H1 (cell line): ENCODE measurements around the gene DOCK10. TPM values are rescaled to one million over a fixed set of nuclear protein-coding genes. Genes with fewer than 3 reads are reported as not detected.

Experiments used
- CTCF ChIA-PET: fragments of 300-600 bp; sonication (Branson Sonifier 250); formaldehyde crosslinking; loops from one replicate; lab custom pipeline; 2021; ENCODE audit not compliant: partially characterized antibody; lab: Charles Lee
- POLR2A ChIA-PET: fragments of 300-600 bp; sonication (Branson Sonifier 250); formaldehyde crosslinking; loops from one replicate; lab custom pipeline; 2021; ENCODE audit warnings: inconsistent platforms; ENCODE audit not compliant: partially characterized antibody; lab: Charles Lee
- DNase-seq, 2 experiments: peaks; one replicate each; pipeline versions ENCODE4 v3.0.0 to v3.0.0-alpha.2; 2010 to 2022; ENCODE audit warnings: low spot score in 2 of 2, low read depth in 1 of 2, mixed read lengths in 1 of 2
- FAIRE-seq: peaks from 2 replicates; lab custom pipeline; 2011; peaks lifted over from hg19 to GRCh38; lab: Jason Lieb, UNC
- H2AFZ ChIP-seq: 2 replicates; pipeline ENCODE4 v1.8.1; 2012; ENCODE audit warnings: low read length, inconsistent platforms
- H2AK5ac ChIP-seq: 2 replicates; pipeline ENCODE4 v1.6.1; 2013; ENCODE audit warnings: low read depth, low read length
- H2BK120ac ChIP-seq: replicated peaks from 2 replicates; pipeline ENCODE3; 2013; ENCODE audit warnings: low read depth, low read length, inconsistent platforms
- H2BK12ac ChIP-seq: 2 replicates; pipeline ENCODE4 v1.6.1; 2013; ENCODE audit warnings: low read depth, low read length
- H2BK15ac ChIP-seq: 2 replicates; pipeline ENCODE4 v1.6.1; 2013; ENCODE audit warnings: low read length
- H2BK20ac ChIP-seq: 2 replicates; pipeline ENCODE4 v1.6.1; 2013; ENCODE audit warnings: low read length
- H2BK5ac ChIP-seq: 2 replicates; pipeline ENCODE4 v1.6.1; 2013; ENCODE audit warnings: low read depth, low read length
- H3K14ac ChIP-seq: 2 replicates; pipeline ENCODE4 v1.6.1; 2013; ENCODE audit warnings: inconsistent platforms; ENCODE audit not compliant: insufficient read length
- H3K18ac ChIP-seq: 2 replicates; pipeline ENCODE4 v1.6.1; 2013; ENCODE audit warnings: low read length; ENCODE audit errors: extremely low read depth
- H3K23ac ChIP-seq: 2 replicates; pipeline ENCODE4 v1.6.1; 2013; ENCODE audit warnings: inconsistent platforms; ENCODE audit not compliant: insufficient read length
- H3K23me2 ChIP-seq: 2 replicates; pipeline ENCODE4 v1.6.1; 2013; ENCODE audit warnings: low read depth, low read length
- H3K27ac ChIP-seq: 2 replicates; pipeline ENCODE4 v1.6.1; 2011; ENCODE audit warnings: low read depth, low read length, inconsistent platforms
- H3K27me3 ChIP-seq, 4 experiments: replicated peaks in 1 of 4; 1 replicate in 1 of 4; 2 replicates in 3 of 4; pipeline versions ENCODE4 v1.6.1 to v1.8.1; 2011 to 2013; ENCODE audit warnings: low read length in 3 of 4, mild to moderate bottlenecking in 3 of 4, inconsistent platforms in 2 of 4, mixed read lengths in 2 of 4, moderate library complexity in 1 of 4; ENCODE audit not compliant: control insufficient read depth in 3 of 4, insufficient read depth in 3 of 4; ENCODE audit errors: extremely low read depth in 1 of 4
- H3K36me3 ChIP-seq, 4 experiments: 2 replicates each; pipeline versions ENCODE4 v1.6.1 to v1.8.1; 2011 to 2013; ENCODE audit warnings: mild to moderate bottlenecking in 4 of 4, low read length in 3 of 4, moderate library complexity in 2 of 4, control low read depth in 1 of 4, inconsistent platforms in 1 of 4; ENCODE audit not compliant: insufficient read depth in 4 of 4, control insufficient read depth in 2 of 4
- H3K4ac ChIP-seq: replicated peaks from 2 replicates; pipeline ENCODE3; 2013; ENCODE audit warnings: low read length, low read depth, mixed read lengths, inconsistent platforms; ENCODE audit not compliant: insufficient read length
- H3K4me1 ChIP-seq, 4 experiments: replicated peaks in 1 of 4; 1 replicate in 1 of 4; 2 replicates in 3 of 4; pipeline versions ENCODE4 v1.6.1 to v1.8.1; 2011 to 2013; ENCODE audit warnings: low read length in 3 of 4, inconsistent platforms in 2 of 4, mixed read lengths in 1 of 4; ENCODE audit not compliant: insufficient read depth in 4 of 4, control insufficient read depth in 3 of 4
- H3K4me2 ChIP-seq, 2 experiments: 2 replicates each; pipeline versions ENCODE4 v1.6.1 to v1.8.1; 2011 to 2013; ENCODE audit warnings: low read depth in 2 of 2, low read length in 2 of 2, control low read depth in 1 of 2, inconsistent platforms in 1 of 2, mild to moderate bottlenecking in 1 of 2; ENCODE audit not compliant: insufficient read depth in 1 of 2
- H3K4me3 ChIP-seq, 4 experiments: fragments of 200-600, 300-600 bp in 1 of 4; sonication (generic), shearing (Covaris generic), sonication (Bioruptor Twin) in 1 of 4; 2 replicates each; pipeline versions ENCODE4 v1.5.1 to v1.8.1; 2011 to 2016; ENCODE audit warnings: low read length in 4 of 4, low read depth in 3 of 4, control low read depth in 2 of 4, inconsistent platforms in 2 of 4, mild to moderate bottlenecking in 2 of 4, mixed read lengths in 1 of 4, moderate library complexity in 1 of 4; ENCODE audit not compliant: insufficient read depth in 2 of 4; ENCODE audit errors: extremely low read depth in 1 of 4
- H3K56ac ChIP-seq: replicated peaks from 2 replicates; pipeline ENCODE3; 2013; ENCODE audit warnings: low read depth, mild to moderate bottlenecking, mixed read lengths, low read length, inconsistent platforms; ENCODE audit not compliant: insufficient read length
- H3K79me1 ChIP-seq: 2 replicates; pipeline ENCODE4 v1.6.1; 2013; ENCODE audit warnings: low read depth, low read length, control low read depth
- H3K79me2 ChIP-seq, 2 experiments: 2 replicates each; pipeline versions ENCODE4 v1.6.1 to v1.8.1; 2012 to 2013; ENCODE audit warnings: low read length in 2 of 2, mild to moderate bottlenecking in 2 of 2, inconsistent platforms in 1 of 2; ENCODE audit not compliant: insufficient read depth in 2 of 2, control insufficient read depth in 1 of 2
- H3K9ac ChIP-seq, 4 experiments: replicated peaks in 1 of 4; 1 replicate in 1 of 4; 2 replicates in 3 of 4; pipeline versions ENCODE4 v1.6.1 to v1.8.1; 2011 to 2013; ENCODE audit warnings: low read depth in 3 of 4, low read length in 3 of 4, control low read depth in 2 of 4, mild to moderate bottlenecking in 2 of 4, moderate library complexity in 2 of 4, inconsistent platforms in 1 of 4; ENCODE audit errors: extremely low read depth in 1 of 4
- H3K9me3 ChIP-seq, 2 experiments: 2 replicates each; pipeline versions ENCODE4 v1.6.1 to v1.8.1; 2012 to 2013; ENCODE audit warnings: mild to moderate bottlenecking in 2 of 2, moderate library complexity in 2 of 2, control low read depth in 1 of 2, inconsistent platforms in 1 of 2, low read depth in 1 of 2, low read length in 1 of 2, mixed read lengths in 1 of 2; ENCODE audit not compliant: insufficient read depth in 2 of 2
- H4K20me1 ChIP-seq, 2 experiments: replicated peaks in 1 of 2; 2 replicates each; pipeline versions ENCODE3 to v1.8.1; 2011 to 2013; ENCODE audit warnings: inconsistent platforms in 2 of 2, low read length in 2 of 2, mild to moderate bottlenecking in 1 of 2; ENCODE audit not compliant: insufficient read depth in 2 of 2, control insufficient read depth in 1 of 2
- H4K5ac ChIP-seq: 2 replicates; pipeline ENCODE4 v1.6.1; 2013; ENCODE audit warnings: low read length, low read depth, mixed read lengths, inconsistent platforms; ENCODE audit not compliant: insufficient read length
- H4K8ac ChIP-seq: 2 replicates; pipeline ENCODE4 v1.8.0; 2013; ENCODE audit warnings: mild to moderate bottlenecking, moderate library complexity, low read length, inconsistent platforms; ENCODE audit not compliant: insufficient read depth; ENCODE audit errors: extremely low read depth
- H4K91ac ChIP-seq: replicated peaks from 2 replicates; pipeline ENCODE3; 2013; ENCODE audit warnings: low read length, mixed read lengths, inconsistent platforms; ENCODE audit not compliant: insufficient read length
- BCL11A ChIP-seq, 2 experiments: IDR thresholded peaks; one replicate each; pipeline ENCODE4 v1.6.1; 2011; ENCODE audit warnings: low read depth in 2 of 2, low read length in 2 of 2, mild to moderate bottlenecking in 2 of 2
- CEBPB ChIP-seq: IDR thresholded peaks from 2 replicates; pipeline ENCODE4 v1.6.1; 2012; ENCODE audit warnings: low read depth, low read length
- JUND ChIP-seq: IDR thresholded peaks from 2 replicates; pipeline ENCODE4 v1.6.1; 2011; ENCODE audit warnings: mild to moderate bottlenecking, improper control_type of control experiment, low read length
- RBBP5 ChIP-seq: IDR thresholded peaks from 2 replicates; pipeline ENCODE4 v1.7.1; 2012; ENCODE audit warnings: low read depth, mild to moderate bottlenecking, inconsistent platforms, low read length, moderate library complexity, borderline replicate concordance
- RNF2 ChIP-seq: fragments of 200-900, 300-1000 bp; sonication (generic); IDR thresholded peaks from 2 replicates; pipeline ENCODE4 v1.7.1; 2016; ENCODE audit warnings: borderline replicate concordance, low read depth, mild to moderate bottlenecking, antibody characterized with exemption, low read length; ENCODE audit not compliant: poor library complexity, severe bottlenecking; ENCODE audit errors: missing control alignments
- SAP30 ChIP-seq: fragments of 300-600 bp; sonication (generic); IDR thresholded peaks from 2 replicates; pipeline ENCODE4 v1.7.1; 2012; ENCODE audit warnings: low read length, moderate library complexity, mild to moderate bottlenecking, inconsistent platforms; ENCODE audit not compliant: insufficient read depth, insufficient replicate concordance
- SIX5 ChIP-seq: IDR thresholded peaks from 2 replicates; pipeline ENCODE4 v1.6.1; 2011; ENCODE audit warnings: mild to moderate bottlenecking, low read depth, low read length
- SUZ12 ChIP-seq: fragments of 200-600 bp; sonication (generic); IDR thresholded peaks from 2 replicates; pipeline ENCODE4 v1.6.1; 2012; ENCODE audit warnings: mild to moderate bottlenecking, inconsistent platforms, low read length, moderate library complexity, mixed read lengths
- WGBS, 2 experiments: shearing (Covaris generic) in 1 of 2; methylation state at CpG; one replicate each; pipeline versions ENCODE4 v1.1.6 to v1.1.7; 2013 to 2015; ENCODE audit warnings: low lambda C conversion rate in 2 of 2, mixed read lengths in 2 of 2, inconsistent platforms in 1 of 2, low coverage in 1 of 2, missing lambda C conversion rate in 1 of 2; ENCODE audit not compliant: insufficient replicate concordance in 2 of 2, insufficient coverage in 1 of 2, insufficient read length in 1 of 2; ENCODE audit errors: extremely low coverage in 1 of 2, missing lambda C conversion rate in 1 of 2; 5-methylcytosine and 5-hydroxymethylcytosine counted together
- polyA plus RNA-seq, 7 experiments: library from polyadenylated mRNA; depleted of rRNA in 3 of 7; stranded (reverse) in 5 of 7; unstranded in 2 of 7; fragments of >200 nt in 5 of 7; fragments of 200-250 nt in 2 of 7; gene quantifications; 1 replicate in 5 of 7; 2 replicates in 1 of 7; 4 replicates in 1 of 7; pipeline versions ENCODE4 v1.2.1 to v1.2.3, GENCODE V29; 2011 to 2013; ENCODE audit warnings: missing spikeins in 2 of 7, mixed read lengths in 2 of 7
- total RNA-seq: library from RNA; stranded (reverse); fragmentation: NEBNext Ultra II Directional; extraction: Animal tissue kit (Norgen Biotek cat#: 25700); gene quantifications from 2 replicates; pipeline ENCODE4 v1.2.1, GENCODE V29; 2021
- TF ChIP-seq, protein P1 (sequence below), 3 experiments: IDR thresholded peaks; 1 replicate in 2 of 3; 2 replicates in 1 of 3; pipeline versions ENCODE4 v1.5.1 to v1.6.1; 2011; ENCODE audit warnings: low read length in 3 of 3, mild to moderate bottlenecking in 3 of 3, inconsistent platforms in 2 of 3, low read depth in 1 of 3, moderate library complexity in 1 of 3; ENCODE audit not compliant: insufficient read depth in 1 of 3; ENCODE audit errors: control extremely low read depth in 1 of 3

DOCK10 gene
- total and polyA plus RNA-seq, 2 of the 8 experiments (the other 6 are each of a cell fraction or from before 2014, with no cell fraction given): 0.33 to 1.6 TPM

- Histone ChIP-seq H3K23ac (no peak overlapping the region), H4K5ac (no peak overlapping the region), H3K9me3 (no peaks in the 10 kb centered on the region), H4K20me1 (no peaks in the 10 kb centered on the region), H3K4ac (no peak overlapping the region), H3K79me1 (no peaks in the 10 kb centered on the region), H2BK120ac (no peak overlapping the region), H3K14ac (no peak overlapping the region), H3K79me2 (no peaks in the 10 kb centered on the region), H3K9ac (no peak overlapping the region), H3K4me2 (no peak overlapping the region), H4K91ac (no peak overlapping the region), H3K4me3 (no peak overlapping the region), H3K27me3 (no peaks in the 10 kb centered on the region; a peak in 1 of 7 replicates), H3K27ac (no peak overlapping the region), H3K23me2 (no peaks in the 10 kb centered on the region; the same call in 1 of the 2 replicates), H2BK15ac (no peak overlapping the region), H2BK5ac (no peak overlapping the region), H2BK12ac (no peak overlapping the region), H3K4me1 (no peaks in the 10 kb centered on the region), H3K36me3 (no peaks in the 10 kb centered on the region), H3K18ac (no peak overlapping the region), H4K8ac (no peak overlapping the region), H2BK20ac (no peak overlapping the region), H2AFZ (no peak overlapping the region), H3K56ac (no peak overlapping the region), H2AK5ac (no peak overlapping the region)
- WGBS, 2 experiments: 89% methylated on average over 1 of the region's 1 CpG; no CpG with 5 or more reads in 1 of the 2 experiments
- DNase-seq: no peak
- FAIRE-seq: no peak
- ChIA-PET POLR2A (no interaction called here), CTCF (interaction anchor here (1.2 kb wide), 1 partner anchor 212 kb away, joined by 3 read pairs; no protein-coding TSS in a partner anchor)
- TF ChIP-seq RBBP5 (no peak), CEBPB (no peak), SAP30 (no peak), RNF2 (no peak), SIX5 (no peak), JUND (no peak), SUZ12 (no peak), BCL11A (IDR thresholded peaks at IDR 0.05; ENCODE audit: low read depth in 2 of 2, low read length in 2 of 2) (no peak)
- TF ChIP-seq, protein P1, sequence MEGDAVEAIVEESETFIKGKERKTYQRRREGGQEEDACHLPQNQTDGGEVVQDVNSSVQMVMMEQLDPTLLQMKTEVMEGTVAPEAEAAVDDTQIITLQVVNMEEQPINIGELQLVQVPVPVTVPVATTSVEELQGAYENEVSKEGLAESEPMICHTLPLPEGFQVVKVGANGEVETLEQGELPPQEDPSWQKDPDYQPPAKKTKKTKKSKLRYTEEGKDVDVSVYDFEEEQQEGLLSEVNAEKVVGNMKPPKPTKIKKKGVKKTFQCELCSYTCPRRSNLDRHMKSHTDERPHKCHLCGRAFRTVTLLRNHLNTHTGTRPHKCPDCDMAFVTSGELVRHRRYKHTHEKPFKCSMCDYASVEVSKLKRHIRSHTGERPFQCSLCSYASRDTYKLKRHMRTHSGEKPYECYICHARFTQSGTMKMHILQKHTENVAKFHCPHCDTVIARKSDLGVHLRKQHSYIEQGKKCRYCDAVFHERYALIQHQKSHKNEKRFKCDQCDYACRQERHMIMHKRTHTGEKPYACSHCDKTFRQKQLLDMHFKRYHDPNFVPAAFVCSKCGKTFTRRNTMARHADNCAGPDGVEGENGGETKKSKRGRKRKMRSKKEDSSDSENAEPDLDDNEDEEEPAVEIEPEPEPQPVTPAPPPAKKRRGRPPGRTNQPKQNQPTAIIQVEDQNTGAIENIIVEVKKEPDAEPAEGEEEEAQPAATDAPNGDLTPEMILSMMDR (IDR thresholded peaks at IDR 0.05; ENCODE audit: control extremely low read depth in 1 of 3, insufficient read depth in 1 of 3, low read depth in 1 of 3, low read length in 3 of 3): no peak
These were observed 238.3 kb downstream of the DOCK10 start for GRCh38 chr2:224803930-224804329.
